PFSK-1 (cell line): ENCODE results near the gene IGLL5.

Experiments
- FOXP2 ChIP-seq: optimal IDR thresholded peaks from 2 replicates; pipeline ENCODE3; 2011; ENCODE audit warnings: borderline replicate concordance, control low read depth, inconsistent platforms; ENCODE audit not compliant: insufficient read depth; ENCODE audit errors: extremely low read length, extremely low read depth
- POLR2AphosphoS5 ChIP-seq: IDR thresholded peaks from 2 replicates; pipeline ENCODE4 v1.6.1; 2012; ENCODE audit warnings: low read depth, mild to moderate bottlenecking, control low read depth, low read length, moderate library complexity
- REST ChIP-seq, 2 experiments: IDR thresholded peaks; 2 replicates each; pipeline versions ENCODE4 v1.6.1 to v1.8.0; 2011 to 2012; ENCODE audit warnings: low read depth in 2 of 2, low read length in 2 of 2, control low read depth in 1 of 2, inconsistent platforms in 1 of 2, mild to moderate bottlenecking in 1 of 2, moderate library complexity in 1 of 2; ENCODE audit not compliant: insufficient read depth in 1 of 2
- SIN3A ChIP-seq: IDR thresholded peaks from 2 replicates; pipeline ENCODE4 v1.6.1; 2012; ENCODE audit warnings: mild to moderate bottlenecking, low read length, moderate library complexity, borderline replicate concordance; ENCODE audit not compliant: insufficient read depth
- TAF1 ChIP-seq: IDR thresholded peaks from 2 replicates; pipeline ENCODE4 v1.6.1; 2012; ENCODE audit warnings: low read length, control low read depth, borderline replicate concordance; ENCODE audit not compliant: insufficient read depth

Gene IGLL5

GRCh38 chr22:22920910-22921550 is 33.4 kb downstream of the IGLL5 start:
- TF ChIP-seq FOXP2 (no peak), POLR2AphosphoS5 (no peak), SIN3A (no peak), REST (IDR thresholded peaks at IDR 0.05; ENCODE audit: insufficient read depth in 1 of 2, low read depth in 2 of 2, low read length in 2 of 2) (no peak), TAF1 (no peak)

GRCh38 chr22:22921575-22921974 is 34.0 kb downstream of the IGLL5 start:
- no peak for TF ChIP-seq REST (IDR thresholded peaks at IDR 0.05; ENCODE audit: insufficient read depth in 1 of 2, low read depth in 2 of 2, low read length in 2 of 2)
- no peak for TF ChIP-seq FOXP2
- TF ChIP-seq TAF1, result no peak
- no peak for TF ChIP-seq POLR2AphosphoS5
- TF ChIP-seq SIN3A, result no peak

- TF ChIP-seq TAF1 (no peak), SIN3A (no peak), REST (IDR thresholded peaks at IDR 0.05; ENCODE audit: insufficient read depth in 1 of 2, low read depth in 2 of 2, low read length in 2 of 2) (no peak), FOXP2 (no peak), POLR2AphosphoS5 (no peak)
Observed at GRCh38 chr22:22922954-22923319, 35.3 kb downstream of the IGLL5 start.

GRCh38 chr22:22923379-22923778 is 35.8 kb downstream of the IGLL5 start:
- no peak for TF ChIP-seq SIN3A
- no peak for TF ChIP-seq REST (IDR thresholded peaks at IDR 0.05; ENCODE audit: insufficient read depth in 1 of 2, low read depth in 2 of 2, low read length in 2 of 2)
- no peak for TF ChIP-seq FOXP2
- TF ChIP-seq POLR2AphosphoS5, result no peak
- TF ChIP-seq TAF1, result no peak

GRCh38 chr22:22923930-22924329 is 36.3 kb downstream of the IGLL5 start:
- no peak for TF ChIP-seq FOXP2
- TF ChIP-seq REST (IDR thresholded peaks at IDR 0.05; ENCODE audit: insufficient read depth in 1 of 2, low read depth in 2 of 2, low read length in 2 of 2), result no peak
- no peak for TF ChIP-seq POLR2AphosphoS5
- TF ChIP-seq SIN3A, result no peak
- no peak for TF ChIP-seq TAF1
